Cardiac fibroblast (primary cell): ENCODE measurements around the gene KIDINS220.

Source experiments
- DNase-seq, 2 donors: peaks; one replicate each; pipeline versions ENCODE4 v3.0.0 to v3.0.0-alpha.2; 2010; ENCODE audit warnings: low read depth in 2 of 2
- H3K4me3 ChIP-seq, 2 donors: replicated peaks in 1 of 2; 1 replicate in 1 of 2; 2 replicates in 1 of 2; pipeline ENCODE4 v1.5.1; 2011; ENCODE audit warnings: low read depth in 2 of 2, low read length in 2 of 2, mild to moderate bottlenecking in 2 of 2, moderate library complexity in 1 of 2
- TF ChIP-seq, protein P1 (sequence below): IDR thresholded peaks from one replicate; pipeline ENCODE4 v1.5.1; 2011; ENCODE audit warnings: low read depth, mild to moderate bottlenecking, low read length, inconsistent platforms

The KIDINS220 gene

DNA sequence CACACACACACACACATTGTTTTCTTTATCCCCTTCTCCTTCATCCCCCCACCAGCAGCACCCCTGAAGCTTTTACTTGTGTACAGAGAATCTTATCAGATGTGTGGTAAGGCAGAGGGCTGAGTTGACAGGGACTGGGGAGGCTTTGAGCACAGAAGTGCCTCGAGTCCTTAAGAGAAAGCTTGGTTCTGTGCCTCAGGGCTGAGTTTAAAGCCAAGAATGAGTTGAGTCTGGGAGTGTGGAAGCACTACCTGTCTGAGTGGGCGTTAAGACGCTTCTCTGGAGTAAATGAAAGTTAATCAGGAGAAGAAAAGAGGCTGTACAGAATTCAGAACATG is 152.9 kb downstream of the KIDINS220 start:
- TF ChIP-seq, protein P1, sequence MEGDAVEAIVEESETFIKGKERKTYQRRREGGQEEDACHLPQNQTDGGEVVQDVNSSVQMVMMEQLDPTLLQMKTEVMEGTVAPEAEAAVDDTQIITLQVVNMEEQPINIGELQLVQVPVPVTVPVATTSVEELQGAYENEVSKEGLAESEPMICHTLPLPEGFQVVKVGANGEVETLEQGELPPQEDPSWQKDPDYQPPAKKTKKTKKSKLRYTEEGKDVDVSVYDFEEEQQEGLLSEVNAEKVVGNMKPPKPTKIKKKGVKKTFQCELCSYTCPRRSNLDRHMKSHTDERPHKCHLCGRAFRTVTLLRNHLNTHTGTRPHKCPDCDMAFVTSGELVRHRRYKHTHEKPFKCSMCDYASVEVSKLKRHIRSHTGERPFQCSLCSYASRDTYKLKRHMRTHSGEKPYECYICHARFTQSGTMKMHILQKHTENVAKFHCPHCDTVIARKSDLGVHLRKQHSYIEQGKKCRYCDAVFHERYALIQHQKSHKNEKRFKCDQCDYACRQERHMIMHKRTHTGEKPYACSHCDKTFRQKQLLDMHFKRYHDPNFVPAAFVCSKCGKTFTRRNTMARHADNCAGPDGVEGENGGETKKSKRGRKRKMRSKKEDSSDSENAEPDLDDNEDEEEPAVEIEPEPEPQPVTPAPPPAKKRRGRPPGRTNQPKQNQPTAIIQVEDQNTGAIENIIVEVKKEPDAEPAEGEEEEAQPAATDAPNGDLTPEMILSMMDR = no peak
- DNase-seq = peak; percentile 2 to 58
- H3K4me3 ChIP-seq = peak overlapping the region in 1 of 2 donors; percentile 49

DNA sequence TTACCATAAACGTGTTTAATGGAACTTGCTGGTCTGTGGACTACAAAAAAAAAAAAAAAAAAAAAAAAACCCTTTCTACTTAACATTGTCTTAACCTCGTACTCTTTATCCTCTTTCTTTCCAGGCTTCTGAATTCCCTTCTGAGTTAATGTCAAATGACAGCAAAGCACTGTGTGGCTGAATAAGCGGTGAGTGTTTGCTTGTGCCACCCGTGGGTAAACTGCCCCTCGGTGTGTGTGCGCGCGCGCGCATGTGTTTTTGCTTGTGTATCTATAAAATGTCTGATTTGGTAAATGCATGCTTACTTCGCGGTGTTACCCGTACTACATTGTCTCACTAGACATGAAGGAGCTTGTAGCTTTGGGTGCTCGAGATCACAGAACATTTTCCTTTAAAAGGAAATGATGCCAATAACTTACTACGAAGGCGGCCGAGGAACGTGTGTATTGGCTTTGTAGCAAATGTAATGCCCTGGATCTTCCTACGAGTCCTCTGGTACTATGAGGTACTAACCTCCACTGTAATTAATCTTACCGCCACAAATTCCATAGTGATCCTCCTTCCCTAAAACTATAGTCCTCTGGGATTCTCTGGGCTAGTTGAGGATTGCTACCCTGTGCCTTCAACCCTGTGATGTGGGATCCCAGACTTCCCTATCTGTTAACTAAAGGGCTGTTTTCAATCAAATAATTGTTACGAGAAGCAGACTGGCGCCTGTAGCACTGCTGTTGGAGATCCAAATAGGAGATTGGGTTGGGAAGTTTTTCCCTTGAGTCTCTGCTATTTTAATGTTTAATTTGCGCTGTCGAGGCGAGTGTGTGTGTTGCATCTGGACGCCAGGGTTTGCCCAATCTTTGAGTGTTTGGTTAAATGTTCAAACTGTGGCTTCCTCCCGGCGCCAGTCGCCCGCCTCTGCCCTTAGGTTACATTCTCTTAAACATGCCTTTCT is 154.4 kb downstream of the KIDINS220 start:
- TF ChIP-seq, protein P1 = no peak
- H3K4me3 ChIP-seq = peak overlapping the region; percentile 64 to 86
- peak; percentile 39 to 57 for DNase-seq

GRCh38 chr2:8681786-8682692 is 155.4 kb downstream of the KIDINS220 start, which contains the start of gene ID2:
Gene ID2 (plus strand): TSS chr2:8682056. CDS start chr2:8682166, 110 bp downstream.
- TF ChIP-seq, protein P1 = peak; percentile 8
- peak; percentile 98 to 100 for DNase-seq
- H3K4me3 ChIP-seq = peak within 1 kb of the TSS; percentile 64 to 86

DNA sequence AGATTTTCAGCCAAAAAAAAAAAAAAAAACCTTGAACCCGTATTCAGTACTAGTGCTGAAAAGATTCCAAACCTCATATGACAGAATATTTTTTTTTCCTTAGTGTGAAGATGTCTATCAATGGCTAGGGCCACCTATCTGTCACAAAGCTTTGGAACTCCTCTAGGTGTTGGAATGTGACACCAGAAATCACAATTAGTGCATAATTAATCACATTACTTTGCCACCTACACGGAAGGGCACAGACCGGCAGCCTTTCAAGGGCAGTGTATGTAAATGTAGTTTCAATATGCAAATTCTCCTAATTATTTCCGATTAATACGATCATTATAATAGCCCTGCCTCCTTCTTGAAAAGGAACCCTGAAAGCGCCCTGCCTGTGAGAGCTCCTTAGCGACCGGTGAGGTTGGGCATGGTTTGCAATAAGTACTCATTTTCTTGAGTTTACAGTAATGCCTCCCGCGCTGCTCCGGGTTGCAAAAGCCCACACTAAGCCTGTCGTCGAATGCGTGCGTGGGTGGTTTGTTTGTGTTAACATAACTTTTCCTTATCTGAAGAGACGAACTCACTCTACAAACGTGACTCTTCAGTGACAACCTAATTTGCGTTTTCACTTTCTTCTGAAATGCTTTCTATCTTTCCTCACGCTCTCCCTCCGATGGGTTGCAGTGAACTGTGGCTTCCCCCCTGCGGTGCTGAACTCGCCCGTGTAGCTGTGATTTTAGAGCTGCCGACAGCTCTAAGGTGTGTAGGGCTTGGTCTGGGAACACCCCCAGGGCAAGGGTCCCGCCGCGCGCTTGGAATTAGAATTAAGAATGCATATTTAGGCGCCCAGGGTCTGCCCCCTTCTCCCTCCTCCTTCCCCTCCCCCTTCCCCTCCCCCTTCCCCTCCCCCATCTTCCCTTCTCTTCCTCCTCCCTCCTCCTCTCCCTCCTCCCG is 156.3 kb downstream of the KIDINS220 start:
- TF ChIP-seq, protein P1 = no peak
- peak; percentile 75 to 90 for DNase-seq
- peak overlapping the region; percentile 57 to 62 for H3K4me3 ChIP-seq

GRCh38 chr2:8679827-8680731 is 157.3 kb downstream of the KIDINS220 start:
- H3K4me3 ChIP-seq = peak overlapping the region; percentile 51 to 59
- peak; percentile 54 to 59 for DNase-seq
- TF ChIP-seq, protein P1 = no peak
